NOMO-1 treated with dmso at 0.1 percent for 144 hours (cell line): ENCODE measurements around the gene IMP3.

Experiments
- DNase-seq: peaks from one replicate; lab custom pipeline; 2025; ENCODE audit not compliant: unreplicated experiment; lab: John Stamatoyannopoulos, UW

The IMP3 gene

DNA sequence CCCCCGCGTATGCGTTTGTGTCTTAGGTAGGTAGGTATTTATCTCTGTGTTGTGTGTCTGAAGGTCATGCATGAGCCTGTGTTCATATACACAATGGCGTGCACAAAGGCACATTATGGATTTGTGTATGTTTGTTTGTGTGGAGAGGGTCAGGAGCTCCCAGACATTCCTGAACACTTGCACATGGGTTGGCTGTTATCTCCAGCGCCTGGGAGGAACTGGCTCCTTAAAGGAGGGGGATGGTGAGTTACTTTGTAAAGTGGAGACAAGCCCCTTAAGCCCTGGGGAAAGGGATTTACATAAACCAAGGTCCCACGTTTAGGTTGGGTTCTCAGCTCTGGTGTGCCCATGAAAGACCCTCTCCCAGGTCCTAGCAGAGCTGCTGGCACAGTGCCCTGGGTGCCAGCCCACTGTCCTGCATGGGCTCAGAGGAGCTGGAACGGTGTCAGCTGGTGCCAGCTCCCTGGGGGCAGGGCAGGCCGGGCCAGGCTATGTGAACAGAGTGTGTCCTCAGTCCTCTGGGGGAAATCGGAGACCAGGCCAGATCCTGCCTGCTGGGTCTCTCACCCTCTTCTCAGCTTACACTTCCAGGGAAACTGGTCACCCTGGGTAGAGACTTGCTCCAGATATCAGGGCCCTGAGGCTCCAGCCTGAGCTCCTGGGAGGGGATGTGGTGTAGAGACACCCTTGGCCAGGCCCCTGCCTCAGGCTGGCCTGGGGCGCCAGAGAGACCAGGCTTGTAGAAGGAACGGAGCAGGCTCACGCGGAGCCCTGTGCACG is 32.8 kb upstream of the IMP3 start:
- DNase-seq = no peak

DNA sequence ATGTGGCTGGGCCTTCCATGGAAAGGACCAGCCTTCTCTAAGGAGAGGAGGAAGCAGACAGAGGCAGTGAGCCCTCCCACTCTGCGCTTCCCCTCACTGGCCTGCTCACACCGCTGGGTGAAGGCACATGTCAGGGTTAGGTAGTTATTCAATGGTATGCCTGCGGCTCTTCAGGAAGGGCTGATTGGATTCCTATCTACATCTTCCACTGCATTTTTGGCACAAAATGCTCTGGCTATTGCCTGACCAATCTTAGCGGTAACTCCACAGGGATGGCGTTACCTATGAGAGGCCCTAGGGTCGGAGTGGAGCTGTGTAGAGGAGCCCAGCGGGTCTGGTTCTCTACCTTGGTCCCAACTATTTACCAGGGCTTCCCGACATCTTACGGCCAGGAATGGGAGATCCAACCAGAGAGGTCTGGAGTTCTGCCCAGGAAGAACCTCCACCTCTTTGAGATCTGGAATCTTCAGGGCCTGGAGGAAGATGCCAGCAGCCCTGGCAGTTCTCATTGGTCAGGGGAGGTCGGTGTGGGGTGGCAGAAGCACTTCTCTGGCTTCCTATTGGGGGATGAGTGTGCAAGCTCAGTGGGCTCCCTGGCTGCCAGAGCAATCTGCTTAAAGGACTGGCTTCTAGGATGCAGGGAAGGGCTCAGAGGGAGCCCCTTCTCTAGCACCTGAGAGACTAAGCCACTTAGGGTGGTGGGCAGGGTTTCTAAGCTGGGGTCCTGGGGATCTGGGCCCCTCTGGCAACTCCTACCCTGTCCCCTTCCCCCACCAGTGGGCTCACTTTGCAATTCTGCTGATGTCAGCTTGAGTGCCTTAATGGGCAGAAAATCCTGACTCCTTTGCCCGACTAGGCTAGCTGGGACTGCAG is 31.9 kb upstream of the IMP3 start:
- no peak for DNase-seq

DNA sequence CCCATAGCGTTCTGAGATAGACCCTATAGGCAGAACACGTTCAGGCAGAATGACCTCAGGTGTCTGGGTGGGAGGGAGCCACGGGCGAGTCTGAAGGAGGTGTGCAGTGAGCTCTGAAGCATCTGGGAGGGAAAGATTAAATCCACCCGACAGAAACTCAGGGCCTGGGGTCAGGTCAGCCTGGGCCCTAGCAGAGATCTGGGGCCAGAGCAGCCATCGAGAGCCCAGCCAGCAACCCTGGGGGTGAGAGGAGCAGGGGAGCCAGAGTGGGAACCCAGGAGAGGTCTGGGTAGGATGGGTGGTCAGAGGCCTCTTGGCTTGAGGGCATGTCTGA is 29.8 kb upstream of the IMP3 start:
- DNase-seq = no peak

DNA sequence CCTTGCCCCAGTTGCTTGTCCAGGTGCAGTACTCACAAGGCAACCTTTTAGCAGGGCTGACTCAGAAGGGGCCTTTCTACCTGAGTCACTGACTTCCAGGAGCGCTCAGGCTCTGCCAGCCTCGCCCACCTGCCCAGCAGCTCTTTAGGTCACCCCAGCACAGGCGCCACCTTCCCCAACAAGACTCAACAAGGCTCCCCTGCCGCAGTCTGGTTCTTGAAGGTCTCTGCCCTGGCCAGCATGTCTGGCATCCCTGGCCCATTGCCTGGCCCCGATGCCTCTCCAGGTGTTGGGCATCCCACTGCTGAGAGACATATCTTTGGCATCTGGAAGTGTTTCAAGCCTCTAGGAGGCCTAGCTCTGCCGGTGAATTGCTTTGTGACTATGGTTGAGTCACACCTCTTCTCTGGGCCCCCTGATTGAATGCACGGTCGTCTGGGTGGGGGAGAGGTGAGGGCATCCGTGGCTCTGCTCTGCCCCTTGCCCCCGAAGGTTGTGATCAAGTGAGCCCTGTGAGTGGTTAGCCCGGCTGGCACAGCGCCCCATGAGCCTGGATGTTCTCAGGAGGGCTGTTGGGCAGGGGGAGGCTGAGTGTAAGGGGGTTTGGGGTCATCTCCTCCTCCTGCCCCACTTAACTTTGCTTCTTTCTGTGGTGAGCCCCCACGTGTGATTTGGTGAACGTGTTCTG is 29.3 kb upstream of the IMP3 start:
- DNase-seq = no peak

DNA sequence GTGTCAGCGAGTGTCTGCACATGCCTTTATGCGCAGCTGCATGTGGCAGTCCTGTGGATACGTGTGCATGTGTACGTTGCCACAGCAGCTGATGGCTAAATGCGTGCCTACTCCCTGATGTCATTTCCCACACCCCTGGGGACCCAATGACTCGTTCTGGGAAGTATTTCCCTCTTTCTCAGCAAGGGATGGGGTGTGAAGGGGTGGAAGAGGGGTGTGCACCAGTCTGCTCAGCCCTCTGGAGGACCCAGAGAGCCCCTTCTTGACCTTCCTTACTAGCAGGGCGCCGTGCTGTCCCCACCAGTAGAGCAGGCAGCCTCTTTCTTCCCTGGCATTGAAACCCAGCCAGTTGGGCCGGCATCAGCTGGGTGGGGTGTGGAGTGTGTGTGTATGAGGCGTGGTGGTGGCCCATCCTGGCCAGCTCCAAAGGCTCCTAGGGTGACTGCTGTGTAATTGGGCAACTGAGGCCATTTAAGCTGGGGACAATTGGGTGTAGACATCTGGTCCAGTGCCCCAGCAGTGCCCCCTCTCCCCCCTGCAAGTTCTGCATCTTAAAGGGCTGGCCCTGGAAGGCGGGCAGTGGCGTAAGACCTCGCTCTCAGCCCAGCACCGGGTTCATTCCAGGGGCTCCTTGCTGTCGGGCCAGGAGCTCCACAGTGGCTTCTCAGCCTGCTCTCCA is 26.9 kb upstream of the IMP3 start:
- no peak for DNase-seq

DNA sequence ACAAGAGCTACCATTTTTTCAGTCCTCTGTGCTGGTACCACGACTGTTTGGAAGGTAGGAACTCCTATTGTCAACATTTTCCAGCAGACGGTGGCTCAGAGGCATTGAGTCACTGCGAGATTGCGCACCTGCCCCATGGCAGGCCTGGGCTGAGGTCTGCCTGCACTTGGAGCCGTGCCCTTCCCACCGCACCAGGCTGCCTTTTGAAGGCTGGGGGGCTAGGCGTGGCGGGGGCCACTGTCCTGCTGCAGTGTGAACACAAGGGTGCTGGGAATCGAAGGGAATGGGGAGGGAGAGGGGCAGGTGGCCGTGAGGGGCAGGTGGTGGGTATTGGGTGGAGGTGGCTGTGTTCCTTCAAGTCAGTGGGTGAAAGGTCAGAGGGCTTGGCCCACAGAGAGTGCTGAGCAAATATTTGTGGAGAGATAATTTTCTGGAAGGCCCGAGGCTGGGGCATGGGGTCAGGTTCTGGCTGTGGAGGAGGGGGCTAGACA is 24.0 kb upstream of the IMP3 start:
- DNase-seq = no peak

DNA sequence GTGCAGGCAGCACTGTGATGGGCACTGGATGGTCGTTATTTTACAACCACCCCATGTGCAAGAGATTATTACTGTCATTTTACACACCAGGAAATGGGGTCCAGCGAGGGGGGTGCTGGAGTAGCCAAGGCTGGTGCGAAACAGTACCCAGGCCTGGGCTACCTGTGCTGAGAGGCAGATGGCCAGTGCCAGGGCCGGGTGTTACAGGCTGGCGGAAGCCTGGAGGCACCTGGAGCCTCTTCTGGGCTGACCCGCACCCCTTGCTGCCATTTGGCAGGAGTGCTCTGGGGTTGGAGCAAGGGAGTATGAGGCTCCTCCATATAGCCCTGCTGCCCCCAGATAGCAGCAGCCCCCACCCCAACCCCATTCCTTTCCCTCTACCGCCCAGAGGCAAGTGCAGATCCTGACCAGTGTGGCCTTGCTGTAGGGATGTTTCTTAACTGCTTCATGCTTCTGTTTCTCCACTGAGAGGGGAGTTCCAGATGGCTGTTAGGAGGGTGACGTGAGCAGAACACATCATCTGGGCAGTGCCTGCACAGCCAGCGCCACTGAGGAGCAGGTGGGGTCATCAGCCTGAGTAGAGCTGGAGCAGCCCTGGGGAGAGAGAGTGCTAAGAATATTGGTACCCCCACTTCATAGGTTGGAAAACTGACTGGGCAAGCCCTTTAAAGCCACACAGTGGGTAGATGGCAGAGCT is 22.9 kb upstream of the IMP3 start:
- DNase-seq = no peak

DNA sequence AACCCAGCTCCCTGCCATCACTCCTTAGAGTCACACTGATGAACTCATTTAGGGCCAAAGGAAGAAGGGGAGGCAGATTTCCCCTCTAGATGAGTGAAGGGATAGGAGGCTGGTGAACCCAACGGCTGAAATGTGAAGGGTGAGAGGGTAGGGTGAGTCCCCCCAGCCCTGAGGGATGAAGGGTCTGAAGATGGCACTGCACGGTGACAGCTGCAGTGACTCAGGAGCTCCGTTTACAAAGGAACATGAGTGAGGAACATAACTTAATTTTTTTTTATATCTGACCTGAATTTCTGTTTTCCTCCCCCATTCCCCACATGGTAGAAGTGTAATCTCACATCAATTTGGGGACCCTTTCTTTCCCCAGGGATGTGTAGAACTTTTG is 21.7 kb upstream of the IMP3 start:
- no peak for DNase-seq

DNA sequence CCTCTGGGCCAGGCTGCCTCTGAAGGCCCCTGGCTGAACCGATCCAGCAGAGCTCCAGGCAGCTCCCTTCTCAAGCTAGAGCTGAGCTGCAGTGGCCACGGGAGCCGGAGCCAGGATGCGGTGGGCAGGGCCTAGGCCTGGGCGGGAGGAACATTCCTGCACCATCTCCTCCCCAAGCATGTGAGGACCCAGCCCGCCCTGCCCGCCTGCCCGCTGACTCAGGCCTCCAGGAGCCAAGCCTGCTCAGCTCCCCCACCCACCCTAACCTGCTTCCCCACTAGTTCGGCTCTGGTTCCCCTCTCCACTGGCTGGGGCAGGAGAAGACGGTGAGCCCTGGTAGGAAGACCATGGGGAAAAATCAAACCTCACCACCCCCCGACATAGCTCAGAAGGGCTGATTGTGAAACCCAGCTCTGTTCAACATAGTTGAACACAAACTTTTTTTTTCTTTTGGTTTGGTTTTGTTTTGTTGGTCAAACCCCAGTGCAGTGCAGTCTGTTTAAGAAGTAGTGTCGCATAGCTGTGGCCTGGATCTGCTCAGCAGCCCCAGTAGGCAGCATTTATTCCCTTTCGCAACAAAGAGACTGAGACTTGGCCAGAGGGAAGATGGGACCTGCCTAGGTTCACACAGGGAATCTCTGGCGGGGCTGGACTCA is 21.2 kb upstream of the IMP3 start:
- no peak for DNase-seq

DNA sequence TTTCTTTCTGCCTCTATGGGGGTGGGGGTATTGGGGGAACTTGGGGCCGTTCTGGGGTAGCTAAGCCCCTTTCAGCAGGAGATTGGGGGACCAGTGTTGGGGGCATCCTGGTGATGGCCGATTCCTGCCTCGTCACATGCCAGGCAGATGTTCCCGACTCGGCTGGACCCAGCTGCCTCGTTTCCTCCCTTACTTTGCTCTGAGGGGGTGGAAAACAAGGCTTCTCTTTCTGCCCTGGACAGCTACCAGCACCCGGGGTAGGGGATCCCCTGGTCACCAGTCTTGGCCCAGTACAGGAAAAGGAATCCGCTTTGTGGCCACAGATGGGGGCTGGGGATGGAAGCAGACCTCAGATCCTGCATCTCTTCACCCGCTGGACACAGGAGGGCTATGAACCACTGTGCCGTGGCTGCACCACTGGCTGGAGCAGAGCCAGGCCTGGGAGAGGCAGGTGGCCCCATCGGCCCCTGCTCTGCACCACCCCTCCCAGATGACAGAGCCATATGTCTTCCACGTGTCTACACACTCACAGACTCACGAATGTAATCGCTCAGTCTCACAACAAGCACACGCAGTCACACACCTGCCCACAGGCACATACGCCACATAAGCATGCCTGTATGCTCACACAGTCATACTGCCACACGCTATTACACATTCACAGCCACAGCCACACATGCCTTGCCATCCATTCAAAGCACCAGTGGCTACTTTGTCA is 20.1 kb upstream of the IMP3 start:
- no peak for DNase-seq

DNA sequence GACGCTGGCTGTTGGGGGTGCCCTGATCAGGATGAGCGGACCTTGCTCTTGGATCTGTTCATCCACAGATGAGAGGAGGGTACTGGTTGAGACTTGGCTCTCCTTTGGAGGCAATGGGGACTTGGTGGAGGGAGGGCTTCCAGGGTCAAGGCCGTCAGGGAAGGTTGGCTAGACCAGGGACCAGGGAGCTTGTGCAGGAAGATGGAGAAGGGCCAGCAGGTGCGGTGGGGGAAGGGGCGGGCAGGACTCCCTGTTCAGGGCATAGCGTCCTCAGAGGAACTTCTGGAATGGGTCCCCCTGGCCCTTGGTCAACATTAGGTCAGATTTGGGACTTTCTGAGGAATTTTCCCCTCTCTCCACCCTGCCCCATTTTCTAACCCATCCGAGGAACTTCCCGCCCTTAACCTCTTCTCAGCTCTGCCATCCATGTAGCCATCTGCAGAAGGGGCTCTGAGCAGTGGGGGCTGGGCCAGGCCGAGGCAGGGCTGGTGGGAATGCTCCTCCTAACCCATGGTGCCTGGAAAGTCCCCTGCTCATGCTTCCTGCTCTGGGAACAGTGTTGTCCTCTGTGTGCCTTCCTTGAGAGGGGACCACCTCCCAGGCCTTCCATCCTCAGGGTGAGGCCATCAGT is 19.2 kb upstream of the IMP3 start:
- DNase-seq = no peak

DNA sequence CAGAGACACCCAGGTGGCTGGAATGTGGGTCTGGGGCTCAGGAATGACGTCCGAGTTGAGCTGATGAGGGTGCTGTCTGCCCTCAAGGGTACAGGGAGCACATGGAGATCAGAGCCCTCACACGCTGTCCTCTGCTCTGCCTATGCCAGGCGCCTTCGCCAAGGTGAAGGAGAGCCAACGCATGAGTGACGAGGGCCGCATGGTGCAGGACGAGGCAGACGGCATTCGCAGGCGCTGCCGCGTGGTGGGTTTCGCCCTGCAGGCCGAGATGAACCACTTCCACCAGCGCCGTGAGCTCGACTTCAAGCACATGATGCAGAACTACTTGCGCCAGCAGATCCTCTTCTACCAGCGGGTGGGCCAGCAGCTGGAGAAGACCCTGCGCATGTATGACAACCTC is 16.8 kb upstream of the IMP3 start:
- DNase-seq = no peak

DNA sequence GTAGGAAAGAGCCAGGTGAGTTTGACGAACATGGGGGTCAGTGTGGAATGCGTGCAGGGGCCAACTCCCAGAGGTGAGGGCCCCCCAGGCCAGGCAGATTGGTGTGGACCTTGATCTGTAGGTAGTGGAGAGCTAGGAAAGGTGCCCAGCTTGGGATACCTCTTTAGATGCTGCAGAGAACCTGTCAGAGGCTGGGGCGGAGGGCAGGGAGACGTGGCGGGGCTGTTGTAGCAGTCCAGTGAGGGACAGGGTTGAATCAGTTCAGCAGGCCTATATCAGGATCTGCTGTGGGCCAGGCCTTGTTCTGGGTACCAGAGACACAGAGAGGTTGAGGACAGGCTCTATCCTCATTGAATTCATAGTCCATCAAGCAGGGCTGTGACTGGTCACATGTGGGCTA is 16.3 kb upstream of the IMP3 start:
- no peak for DNase-seq

DNA sequence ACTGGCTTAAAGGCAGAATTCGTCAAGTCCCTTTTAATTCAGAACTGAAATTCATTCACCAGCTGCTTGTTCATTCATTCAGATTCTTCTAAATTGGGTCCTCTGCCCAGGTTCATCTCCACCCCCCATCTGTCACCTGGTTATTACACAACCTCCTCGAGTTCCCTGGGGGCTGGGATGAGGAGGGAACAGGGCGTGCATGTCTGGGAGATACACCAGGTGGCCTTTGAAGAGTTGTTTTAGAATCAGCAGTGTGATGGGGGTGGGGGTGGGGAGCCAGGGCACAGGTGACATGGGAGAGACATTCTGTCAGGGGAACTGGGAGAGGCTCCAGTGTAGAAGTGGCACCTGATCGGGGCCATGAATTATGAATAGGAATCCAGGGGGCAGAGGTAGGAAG is 15.9 kb upstream of the IMP3 start:
- no peak for DNase-seq

DNA sequence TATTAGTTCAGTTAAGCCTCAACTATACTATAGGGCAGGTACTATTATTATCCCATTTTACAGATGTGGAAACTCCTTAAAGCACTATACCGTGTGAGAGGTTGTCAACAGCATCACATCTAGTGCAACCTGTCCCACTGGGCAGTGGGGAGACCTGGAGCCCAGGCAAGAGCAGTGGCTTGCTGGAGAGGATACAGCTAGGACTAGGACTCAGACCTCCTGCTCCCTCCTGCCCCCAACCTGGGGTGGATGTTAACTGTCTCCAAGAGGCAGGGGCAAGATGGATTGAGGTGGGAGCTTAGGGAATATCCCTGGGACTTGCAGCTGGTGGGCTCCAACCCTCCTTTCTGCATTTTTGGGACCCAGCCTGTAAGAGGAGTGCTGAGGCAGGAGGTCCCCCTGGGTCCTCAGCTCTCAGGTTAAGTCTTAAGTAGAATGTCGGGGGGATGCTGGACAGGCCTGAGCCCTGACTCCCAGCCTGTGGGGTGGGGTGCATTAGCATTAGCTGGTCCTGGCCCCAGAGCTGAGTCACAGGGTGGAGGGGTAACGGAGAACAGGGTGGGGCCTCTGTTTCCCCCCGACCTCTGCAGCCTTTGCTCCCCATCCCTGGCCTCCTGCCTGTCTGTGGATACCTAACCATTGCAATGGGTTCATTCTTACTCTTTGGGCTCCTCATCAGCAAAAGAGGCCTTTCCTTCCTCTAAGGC is 14.3 kb upstream of the IMP3 start:
- no peak for DNase-seq

DNA sequence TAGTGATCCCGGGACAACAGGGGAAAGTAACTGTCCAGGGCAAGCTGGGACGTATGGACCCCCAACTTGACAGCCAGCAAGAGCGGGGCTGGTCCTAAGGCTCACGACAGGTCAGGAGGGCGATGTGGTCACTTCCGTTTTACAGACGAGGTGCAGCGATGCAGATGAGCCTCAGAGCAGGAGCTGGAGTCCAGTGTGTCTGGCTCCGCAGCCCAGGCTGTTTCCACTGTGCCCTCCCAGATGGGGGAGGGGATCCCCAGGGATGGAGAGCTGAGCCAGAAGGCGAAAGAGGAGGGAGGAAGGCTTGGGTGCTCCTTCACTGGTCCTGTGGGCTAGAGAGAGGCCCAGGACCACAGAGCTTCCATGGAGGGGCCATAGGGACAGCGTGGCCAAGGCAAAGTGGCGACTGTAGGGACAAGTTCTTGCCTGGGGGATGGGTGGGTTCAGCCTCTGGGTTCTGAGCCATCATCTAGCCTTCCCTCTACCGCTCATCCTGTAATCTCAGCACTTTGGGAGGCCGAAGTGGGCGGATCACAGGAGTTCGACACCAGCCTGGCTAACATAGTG is 13.4 kb upstream of the IMP3 start:
- DNase-seq = no peak

DNA sequence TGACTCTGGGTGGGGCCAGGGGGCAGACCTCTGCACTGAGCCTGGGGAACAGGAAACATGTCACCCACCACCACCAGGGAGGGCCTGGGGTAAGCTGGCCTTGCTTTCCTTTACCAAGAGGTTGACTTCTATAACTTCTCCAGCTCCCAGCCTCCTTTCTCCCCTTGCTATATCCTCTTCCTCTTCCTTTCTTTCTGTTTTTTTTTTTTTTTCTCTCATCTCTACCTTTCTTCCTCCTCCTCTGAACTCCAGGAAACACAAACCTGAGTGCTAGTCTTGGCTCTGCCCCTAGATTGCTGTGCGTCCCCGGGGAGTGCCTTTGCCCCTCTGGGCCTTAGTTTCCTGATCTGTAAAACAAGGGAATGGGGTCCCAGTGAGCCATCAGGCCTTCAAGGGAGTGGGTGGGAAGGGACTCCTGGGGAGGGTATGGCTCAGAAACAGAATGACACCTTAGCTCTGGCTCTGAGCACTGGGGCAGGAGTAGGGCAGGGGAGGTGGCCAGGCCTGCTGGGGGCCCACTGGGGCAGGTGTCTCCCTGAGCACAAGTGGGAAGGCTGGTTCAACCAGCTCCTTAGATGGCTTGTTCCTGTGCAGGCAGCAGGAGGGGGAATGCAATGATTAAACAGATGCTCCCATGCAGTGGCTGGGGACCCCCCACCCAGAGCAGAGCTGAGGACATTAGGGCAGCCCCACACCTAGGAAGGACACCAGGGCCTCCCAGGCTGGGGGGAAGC is 12.0 kb upstream of the IMP3 start:
- no peak for DNase-seq
